ENCODE measurements around the gene PTK6. TPM values are rescaled to one million over a fixed set of nuclear protein-coding genes. Genes with fewer than 3 reads are reported as not detected.

The PTK6 gene
- total RNA-seq, 1 donor from 2014 or later = 2.1 TPM

DNA sequence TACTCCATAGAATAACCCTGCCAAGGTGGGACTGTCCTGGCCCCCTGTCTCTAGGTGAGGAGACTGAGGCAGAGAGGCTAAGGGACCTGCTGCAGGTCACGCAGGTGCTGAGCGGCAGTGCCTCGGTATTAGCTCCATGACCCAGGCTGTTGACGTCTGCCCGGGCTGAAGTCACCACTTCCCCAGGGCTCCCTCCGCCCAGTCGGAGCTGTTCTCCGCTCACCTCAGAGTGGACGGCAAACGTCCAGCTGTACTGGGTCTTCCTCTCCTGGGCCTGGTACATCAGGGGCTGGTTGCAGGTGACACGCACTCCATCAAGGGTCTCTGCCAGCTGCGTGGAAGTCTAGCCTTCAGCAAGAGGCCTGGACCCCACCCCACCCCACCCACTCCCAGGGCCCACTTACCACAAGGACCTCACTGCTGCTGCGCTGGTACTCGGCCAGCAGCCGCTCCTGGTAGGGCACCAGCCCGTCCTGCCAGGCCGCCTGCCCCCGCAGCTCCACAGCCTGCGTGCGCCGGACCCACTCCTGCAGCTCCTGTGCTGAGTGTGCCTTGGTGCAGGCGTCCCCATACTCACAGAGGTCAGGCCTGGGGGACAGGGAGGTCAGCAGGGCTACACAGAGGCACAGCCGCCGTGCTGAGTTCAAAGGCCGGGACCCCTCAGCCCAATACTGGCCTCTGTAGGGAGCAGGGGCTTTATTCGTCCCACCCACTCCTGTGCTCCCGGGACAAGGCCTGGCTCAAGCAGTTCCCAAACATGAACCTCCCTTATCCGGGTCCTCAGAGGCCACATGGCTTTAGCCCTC, 33.3 kb upstream of the PTK6 start:
- DNase-seq (ENCODE audit: low read depth) = no peak

DNA sequence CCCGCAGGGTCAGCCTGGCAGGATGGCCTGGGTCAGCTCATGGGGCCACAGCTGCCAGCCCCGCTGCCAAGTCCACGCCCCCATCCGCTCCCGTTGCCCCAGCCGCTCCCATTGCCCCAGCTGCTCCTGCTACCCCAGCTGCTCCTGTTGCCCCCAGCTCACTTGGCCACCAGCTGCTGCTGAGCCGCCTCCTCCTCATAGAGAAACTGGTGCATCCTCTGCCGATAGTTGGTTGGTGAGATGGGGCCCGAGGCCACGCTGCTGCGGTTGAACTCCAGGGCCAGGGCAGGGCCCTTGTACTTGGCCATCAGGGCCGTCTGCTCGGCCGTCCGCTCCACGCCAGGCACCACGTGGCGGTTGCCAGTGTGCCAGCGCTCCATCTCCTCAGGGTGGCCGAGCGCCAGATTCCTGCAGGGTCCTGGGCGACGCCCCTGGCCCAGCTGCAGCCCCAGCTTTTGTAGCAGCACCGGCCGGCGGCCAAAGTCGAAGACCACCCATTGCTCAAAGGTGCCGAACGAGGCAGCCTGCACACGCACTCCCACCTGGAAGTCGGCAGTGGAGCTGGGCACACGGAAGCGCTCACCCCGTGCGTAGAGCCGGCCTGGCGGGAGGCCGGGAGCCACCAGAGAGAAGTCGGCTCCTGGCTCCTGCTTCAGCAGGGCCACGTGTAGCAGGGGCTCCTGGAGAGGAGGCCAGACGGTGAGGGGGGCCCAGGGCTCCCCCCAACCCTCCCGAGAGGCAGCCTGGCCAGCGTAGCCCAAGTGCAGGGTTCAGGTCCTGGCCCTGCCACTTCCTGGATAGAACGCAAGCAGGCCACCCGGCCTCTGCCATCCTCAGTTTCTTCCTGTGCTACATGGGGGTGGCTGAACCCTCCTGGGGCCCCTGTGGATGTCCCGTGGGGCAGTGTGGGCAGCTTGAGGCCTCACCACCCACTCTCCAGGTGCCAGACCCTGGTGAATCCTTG, 32.1 kb upstream of the PTK6 start:
- DNase-seq (ENCODE audit: low read depth) = no peak

DNA sequence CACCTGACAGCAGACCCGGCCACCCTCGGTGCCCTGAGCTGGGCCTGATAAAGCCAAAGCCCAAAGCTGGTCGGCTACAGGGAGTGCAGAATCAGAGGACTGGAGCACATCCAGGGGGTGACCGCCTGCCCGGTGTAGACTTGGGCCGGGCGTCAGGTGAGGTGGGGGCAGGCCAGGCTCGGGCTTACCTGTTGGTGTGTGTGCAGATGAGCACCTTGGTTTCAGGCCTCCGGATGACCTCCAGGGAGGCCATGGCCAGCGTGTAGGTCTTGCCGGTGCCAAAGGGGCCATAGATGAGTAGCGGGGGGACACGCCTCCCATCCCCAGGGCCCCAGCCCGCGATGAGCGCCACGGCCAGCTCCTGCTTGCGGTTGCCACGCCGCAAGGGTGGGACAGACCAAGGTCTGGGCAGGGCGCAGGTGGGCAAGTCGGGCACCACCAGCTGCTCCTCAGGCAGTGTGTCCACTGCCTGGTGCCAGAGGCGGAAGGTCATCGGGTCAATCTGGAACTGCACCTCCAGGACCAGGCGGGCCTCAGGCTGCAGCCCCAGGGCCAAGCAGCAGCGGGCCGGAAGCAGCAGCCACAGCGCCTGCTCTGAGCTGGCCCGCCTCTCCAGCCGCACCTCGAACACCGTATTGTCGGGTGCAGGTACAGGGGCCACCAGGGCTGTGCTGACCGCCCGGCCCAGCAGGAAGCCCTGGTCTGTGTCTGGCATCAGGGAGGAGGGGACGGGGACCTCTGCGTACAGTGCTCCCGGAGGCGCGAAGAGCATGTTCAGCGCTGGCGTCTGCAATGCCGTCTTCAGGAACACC, 31.2 kb upstream of the PTK6 start:
- DNase-seq (ENCODE audit: low read depth) = no peak

DNA sequence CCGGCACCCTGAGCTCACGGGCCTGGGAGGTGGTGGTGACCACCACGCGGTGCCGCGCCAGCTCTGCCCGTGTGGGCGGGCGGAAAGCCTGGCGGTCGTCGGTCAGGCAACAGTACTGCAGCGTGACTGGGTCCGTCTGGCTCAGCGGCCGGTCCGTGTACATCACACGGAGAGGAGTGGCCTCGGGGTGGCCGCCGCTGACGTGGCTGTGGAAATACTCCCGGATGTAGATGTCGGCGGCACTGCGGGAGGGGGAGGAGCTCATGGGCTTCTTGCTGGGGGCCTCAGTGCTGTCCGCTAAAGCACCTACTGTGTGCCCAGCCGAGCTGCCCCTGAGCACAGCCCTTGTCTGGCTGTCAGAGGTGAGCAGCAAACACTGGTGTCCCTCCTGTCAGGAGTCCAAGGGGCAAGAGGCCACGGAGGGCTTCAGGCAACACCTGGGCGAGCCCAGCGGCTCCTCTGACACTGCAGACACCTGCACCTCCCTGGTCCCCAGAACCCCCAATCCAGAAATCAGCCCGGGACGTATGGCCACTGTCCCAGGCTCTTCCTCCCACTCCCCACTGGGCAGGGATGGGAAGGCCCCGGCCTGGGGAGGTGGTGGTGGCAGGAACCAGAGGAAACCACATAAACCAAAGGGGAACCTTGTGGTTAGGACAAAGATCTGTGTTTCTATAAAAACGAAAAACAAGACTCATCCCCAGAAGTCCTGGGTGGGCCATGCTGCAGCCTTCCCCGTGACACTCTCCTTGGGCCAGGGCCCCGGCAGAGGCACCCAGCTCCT, 30.4 kb upstream of the PTK6 start:
- DNase-seq (ENCODE audit: low read depth) = no peak

DNA sequence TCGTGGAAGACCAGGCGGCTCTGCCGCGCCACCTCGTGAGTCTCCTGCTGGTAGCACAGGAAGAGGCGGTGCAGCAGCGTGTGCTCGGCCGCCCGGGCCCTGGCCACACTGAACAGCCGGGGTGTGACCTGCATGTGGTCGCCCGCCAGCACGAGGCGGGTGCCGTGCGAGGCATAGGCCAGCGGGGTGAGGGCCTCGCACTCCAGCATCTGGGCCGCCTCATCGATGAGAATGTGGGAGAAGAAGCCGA, 29.9 kb upstream of the PTK6 start:
- DNase-seq (ENCODE audit: low read depth) = no peak

DNA sequence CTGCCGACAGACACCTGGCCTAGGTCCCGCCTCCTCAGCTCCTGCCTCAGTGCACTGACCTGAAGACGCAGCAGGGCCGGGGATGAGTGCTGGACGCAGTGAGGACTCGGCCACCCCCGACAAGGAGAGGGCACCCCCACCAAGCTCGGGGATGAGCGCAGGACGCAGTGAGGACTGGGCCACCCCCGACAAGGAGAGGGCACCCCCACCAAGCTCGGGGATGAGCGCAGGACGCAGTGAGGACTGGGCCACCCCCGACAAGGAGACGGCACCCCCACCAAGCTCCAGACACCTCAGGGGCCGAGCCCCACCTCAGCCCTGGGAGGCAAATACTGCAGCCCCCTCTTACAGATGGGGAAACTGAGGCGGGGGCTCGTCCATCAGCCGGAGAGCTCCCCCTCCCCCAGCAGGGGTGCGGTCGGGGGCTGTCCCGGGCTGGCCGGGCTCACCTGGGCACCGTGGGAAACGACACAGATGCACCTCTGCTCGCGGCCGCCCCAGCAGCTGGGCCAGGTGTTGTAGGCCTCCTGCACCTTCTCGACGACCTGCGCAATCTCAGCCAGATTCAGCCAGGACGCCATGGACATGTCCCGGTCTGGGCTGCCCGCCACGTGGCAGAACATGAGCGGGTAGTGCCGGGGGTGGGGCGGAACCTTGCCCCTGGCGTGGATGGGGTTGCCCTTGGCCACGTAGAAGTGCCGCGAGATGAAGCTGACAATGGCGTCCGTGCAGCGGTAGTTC, 29.4 kb upstream of the PTK6 start:
- DNase-seq (ENCODE audit: low read depth) = no peak

DNA sequence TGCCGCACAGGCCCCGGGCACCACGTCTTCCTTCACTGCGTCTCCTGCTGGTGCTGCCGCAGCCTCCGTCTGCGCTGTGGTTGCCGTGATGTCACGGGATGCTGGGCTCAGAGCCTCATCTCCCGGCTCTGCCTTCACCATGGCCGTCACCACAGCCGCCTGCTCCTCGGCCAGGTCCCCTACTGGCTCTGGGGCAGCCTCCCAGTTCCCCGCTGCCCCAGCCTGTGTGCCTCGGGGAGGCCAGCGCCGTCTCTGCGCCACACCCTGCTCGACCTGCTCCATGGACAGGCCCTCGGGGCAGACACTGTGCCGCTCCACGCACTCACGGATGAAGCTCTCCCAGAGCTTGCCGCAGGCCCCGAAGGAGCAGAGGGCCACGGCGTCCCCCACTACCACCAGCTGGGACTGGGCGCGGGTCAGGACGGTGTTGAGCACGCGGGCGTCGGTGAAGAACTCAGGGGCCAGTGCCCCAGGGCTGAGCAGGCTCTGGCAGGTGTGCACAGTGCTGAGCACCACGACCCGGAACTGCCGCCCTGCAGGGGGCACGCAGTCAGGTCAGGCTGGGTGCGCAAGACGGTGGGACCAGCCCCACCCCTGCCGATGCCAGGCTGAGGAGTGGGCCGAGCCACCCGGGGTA, 28.6 kb upstream of the PTK6 start:
- no peak for DNase-seq (ENCODE audit: low read depth)

DNA sequence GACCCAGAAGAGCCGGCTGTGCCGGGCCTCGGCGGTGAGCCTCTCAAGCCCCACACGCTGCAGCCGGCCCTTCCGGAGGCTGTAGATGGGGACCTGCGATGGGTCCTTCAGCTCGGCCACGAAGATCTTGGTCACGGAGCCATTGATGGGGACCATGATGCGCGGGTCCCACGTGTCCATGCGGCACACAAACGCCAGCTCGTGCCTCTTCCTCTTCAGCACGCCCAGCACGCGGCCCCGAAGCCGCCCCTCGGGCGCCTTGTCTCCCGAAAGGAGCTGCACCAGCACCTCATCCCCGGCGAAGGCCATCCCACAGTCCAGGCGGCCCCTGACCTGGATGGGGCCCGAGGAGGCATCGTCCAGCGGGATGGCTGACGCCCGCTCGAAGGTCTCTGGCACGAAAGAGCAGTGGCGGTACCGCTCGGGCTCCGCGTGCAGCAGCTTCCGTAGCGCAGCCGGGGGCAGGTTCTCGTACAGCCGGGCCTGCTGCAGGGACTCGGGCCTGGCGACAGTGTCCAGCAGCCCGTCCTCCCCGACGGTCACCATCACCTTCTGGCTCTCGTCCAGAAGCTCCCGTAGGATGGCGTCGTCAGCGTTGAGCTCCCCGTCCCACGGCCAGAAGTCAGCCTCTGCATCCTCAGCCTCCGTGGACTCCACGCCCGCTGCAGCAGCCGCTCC, 28.0 kb upstream of the PTK6 start:
- DNase-seq (ENCODE audit: low read depth) = no peak

DNA sequence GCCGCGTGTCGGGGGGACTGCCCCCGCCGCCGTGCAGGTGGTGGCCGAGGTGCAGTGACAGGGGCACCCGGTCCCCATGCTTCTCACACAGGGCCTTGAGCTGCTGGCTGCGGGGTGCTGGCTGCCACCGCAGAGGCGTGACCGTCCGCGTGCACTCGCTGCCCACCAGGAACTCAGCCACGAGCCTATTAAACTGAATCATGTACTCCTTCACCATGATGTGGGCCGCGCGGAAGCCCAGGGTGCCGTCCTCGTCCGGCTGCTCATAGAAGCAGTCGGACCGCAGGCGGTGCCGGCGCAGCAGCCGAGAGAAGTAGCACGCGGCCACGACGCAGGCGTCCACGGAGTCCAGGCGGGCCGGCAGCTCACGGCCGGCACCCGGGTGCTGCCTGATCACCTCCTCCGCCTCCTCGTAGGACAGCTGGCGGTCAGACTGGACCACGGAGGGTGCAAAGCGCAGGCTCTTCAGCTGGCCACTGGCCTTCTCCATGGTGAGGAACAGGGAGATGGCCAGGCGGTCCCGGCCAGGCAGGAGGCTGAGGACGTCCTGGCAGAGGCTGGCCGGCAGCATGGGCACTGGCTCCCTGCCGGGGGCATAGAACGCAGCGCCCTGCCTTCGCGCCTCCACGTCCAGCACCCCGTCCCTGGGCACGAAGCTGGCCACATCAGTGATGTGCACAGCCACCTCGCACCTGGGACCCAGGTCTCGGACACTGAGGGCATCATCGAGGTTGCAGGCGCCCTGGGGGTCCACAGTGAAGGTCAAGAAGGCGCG, 27.0 kb upstream of the PTK6 start:
- DNase-seq (ENCODE audit: low read depth) = no peak

DNA sequence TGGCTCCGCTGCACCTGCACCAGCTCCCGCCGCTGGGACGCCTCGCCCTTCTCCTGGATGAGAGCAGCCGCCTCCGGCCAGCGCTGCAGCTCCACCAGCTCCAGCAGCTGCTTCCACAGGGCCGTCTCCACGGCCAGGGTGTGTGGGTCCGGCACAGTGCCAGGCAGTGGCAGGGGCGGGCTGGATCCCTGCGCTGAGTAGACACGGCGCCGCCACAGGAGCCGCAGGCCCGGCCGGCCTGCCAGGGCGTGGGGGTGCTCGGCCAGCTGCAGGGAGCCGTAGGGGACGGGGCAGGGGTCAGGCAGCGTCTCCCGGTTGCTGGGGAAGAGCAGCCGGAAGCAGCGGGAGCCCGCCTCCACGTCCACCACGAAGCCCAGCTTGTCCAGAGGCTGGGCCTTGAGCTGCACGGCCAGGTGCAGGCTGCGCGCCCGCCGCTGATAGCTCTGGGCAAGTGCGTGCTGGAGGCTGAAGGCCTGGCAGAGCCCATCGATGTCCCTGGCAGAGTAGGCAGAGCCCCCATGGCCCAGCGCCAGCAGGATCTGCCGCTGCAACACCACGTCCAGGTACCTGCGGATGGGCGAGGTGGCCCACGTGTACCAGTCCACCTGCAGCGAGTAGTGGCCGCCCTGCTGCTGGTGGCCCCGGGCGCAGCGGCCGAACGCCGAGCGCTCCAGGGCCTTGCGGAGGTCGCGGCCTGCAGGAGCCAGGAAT, 26.2 kb upstream of the PTK6 start:
- no peak for DNase-seq (ENCODE audit: low read depth)

DNA sequence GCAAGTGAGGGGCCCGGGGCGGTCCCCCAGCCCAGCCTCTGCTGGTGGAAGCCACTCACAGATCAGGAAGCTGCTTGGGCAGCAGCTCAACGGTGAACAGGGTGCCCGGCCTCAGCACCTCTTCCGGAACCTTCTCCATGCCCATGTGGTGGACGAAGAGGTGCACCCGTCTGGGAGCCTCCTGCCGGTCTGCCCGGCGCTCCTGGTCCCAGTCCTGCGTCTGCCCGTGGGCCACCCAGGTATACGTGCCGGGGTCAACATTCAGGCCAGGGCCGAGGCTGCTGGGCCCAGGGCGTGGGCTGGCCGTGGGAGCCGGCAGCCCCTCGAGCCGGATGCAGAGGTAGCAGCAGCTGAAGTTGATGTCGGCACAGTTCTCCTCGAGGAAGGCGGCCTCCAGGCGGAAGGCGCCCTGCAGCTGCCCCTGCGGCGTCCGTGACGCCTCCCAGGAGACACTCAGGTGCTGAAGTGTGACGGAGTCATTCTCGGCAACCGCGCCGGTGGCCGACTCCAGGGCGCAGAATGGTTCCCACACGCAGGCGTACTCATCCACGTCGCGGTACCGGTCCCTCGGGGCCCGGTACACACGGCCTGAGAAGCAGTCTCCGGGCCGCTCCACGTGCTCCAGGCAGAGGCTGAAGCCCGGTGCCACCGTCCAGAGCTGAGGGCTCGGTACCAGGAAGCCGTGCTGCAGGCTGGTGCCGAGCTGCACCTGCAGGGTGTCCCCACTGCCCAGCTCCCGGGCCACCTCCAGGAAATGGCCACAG, 25.5 kb upstream of the PTK6 start:
- DNase-seq (ENCODE audit: low read depth) = no peak

DNA sequence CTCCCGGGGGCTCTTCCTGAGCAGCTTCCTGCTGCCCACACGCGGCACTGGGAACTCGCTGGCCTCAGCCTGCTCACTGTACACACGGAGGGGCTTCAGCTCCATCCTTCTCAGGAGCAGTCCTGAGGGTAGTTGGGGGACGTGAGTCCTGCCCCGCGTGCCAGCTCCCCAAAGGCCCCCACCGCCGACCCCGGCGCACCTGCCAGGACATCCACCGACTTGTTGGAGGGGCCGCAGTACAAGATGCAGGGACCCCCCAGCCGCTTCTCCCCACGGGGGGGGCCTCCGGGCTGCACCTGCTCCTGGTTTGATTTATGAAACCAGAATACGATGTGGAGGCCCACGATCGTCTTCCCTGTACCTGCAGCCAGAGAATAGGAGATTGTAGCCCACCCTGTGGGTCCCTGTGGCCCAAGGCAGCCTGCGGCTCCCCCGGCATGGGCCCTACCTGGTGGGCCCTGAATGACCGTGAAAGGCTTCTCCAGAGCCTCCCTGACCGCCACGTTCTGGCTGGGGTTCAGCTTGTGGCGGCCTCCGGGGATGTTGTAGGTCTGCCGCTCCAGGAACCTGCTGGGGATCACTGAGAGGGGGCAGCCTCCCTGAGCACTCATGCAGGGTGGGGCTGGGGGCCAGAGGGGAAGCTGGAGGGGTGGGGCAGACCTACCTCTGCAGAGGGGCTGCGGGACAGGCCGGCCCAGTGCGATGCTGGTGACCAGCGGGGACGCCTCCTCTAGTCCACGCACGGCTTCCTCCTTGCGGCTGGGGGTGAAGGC, 24.6 kb upstream of the PTK6 start:
- DNase-seq (ENCODE audit: low read depth) = no peak

DNA sequence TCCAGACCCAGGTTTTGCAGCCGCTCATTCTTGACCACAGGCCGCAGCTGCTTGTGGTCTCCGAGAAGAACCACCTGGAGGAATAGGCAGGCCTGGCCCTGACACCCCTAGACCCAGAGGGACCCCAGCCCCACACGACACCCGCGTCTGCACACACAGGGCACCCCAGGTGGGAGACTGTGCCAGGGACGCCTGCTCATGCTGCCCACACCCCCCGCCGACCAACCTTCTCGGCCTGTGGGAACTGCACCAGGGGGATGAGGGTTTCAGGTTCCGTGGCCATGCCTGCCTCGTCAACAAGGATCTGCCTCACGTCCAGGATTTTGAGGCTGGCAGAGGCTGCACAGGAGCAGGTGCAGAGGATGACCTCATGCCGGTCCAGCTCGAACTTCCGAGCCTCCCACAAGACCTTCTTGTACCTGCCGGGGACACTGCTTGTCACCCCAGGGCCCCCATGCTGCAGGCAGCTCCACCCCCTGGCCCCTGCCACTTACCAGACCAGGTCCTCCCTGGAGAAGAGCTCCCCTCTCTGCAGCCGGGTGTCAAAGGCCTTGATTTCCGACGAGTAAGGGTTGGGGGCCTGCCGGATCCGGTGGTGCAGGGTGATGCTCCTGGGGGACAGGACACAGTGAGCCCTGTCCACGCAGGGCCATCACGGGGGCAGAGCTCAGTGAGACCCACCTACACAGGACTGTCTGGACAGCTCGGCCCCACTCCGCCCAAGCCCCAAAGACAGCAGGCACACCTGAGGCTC, 23.9 kb upstream of the PTK6 start:
- DNase-seq (ENCODE audit: low read depth) = no peak

DNA sequence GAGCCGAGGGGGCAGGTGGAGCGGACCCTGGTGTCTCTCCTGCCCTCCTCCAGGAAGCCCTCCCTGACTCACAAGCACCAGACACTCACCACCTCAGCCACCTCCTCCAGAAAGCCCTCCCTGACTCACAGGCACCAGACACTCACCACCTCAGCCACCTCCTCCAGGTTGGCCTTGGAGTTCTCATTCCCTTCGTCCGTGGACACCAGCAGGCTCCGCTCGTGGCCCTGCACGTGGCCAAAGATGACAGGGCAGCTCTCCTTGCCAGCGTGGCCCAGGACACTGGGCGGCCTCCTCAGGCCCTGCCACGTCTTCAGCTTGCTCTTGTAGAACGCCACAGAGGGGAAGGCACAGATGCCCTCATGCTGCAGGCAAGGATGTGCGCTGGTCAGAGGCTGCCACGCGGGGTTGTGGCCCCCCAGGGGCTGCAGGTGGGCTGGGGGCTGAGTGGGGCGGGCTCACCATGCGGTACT, 23.2 kb upstream of the PTK6 start:
- DNase-seq (ENCODE audit: low read depth) = no peak
